Uterus (tissue), 4 donors: ENCODE results near the gene KCNQ4. TPM values are rescaled to one million over a fixed set of nuclear protein-coding genes. Genes with fewer than 3 reads are reported as not detected.
A peak's percentile ranks its signal among the peaks of the same experiment; 100 is the strongest.

ENCODE experiments used
- DNase-seq, 2 donors: peaks; one replicate each; pipeline ENCODE4 v3.0.0-alpha.2; 2019 to 2020
- H3K27ac ChIP-seq, 2 donors: fragments of 200-600 bp; sonication (generic); 1 replicate in 1 of 2; 2 replicates in 1 of 2; pipeline ENCODE4 v1.5.1; 2016 to 2018
- H3K27me3 ChIP-seq, 2 donors: fragments of 200-600 bp; sonication (generic); one replicate each; pipeline ENCODE4 v1.5.1; 2018 to 2019; ENCODE audit warnings: control low read depth in 1 of 2
- H3K36me3 ChIP-seq, 2 donors: fragments of 200-600 bp; sonication (generic); one replicate each; pipeline ENCODE4 v1.5.1; 2019; ENCODE audit warnings: control low read depth in 1 of 2
- H3K4me1 ChIP-seq, 2 donors: fragments of 200-600 bp; sonication (generic); one replicate each; pipeline ENCODE4 v1.5.1; 2018 to 2019; ENCODE audit warnings: control low read depth in 1 of 2
- H3K4me3 ChIP-seq, 2 donors: fragments of 200-600 bp; sonication (generic); 1 replicate in 1 of 2; 2 replicates in 1 of 2; pipeline ENCODE4 v1.5.1; 2018 to 2019; ENCODE audit warnings: mild to moderate bottlenecking in 1 of 2
- H3K9me3 ChIP-seq, 2 donors: fragments of 200-600 bp; sonication (generic); one replicate each; pipeline ENCODE4 v1.5.1; 2019; ENCODE audit warnings: control low read depth in 1 of 2
- CTCF ChIP-seq, 4 experiments: fragments of 200-600 bp in 2 of 4; fragments of 450-650 bp in 2 of 4; sonication (generic) in 2 of 4; IDR thresholded peaks; one replicate each; pipeline ENCODE4 v1.5.1; 2016 to 2019; ENCODE audit warnings: antibody characterized with exemption in 4 of 4, mild to moderate bottlenecking in 2 of 4, moderate library complexity in 1 of 4
- POLR2A ChIP-seq, 2 donors: fragments of 450-650 bp; IDR thresholded peaks; one replicate each; pipeline ENCODE4 v1.6.1; 2016; ENCODE audit warnings: antibody characterized with exemption in 2 of 2, mild to moderate bottlenecking in 1 of 2, moderate library complexity in 1 of 2
- intact Hi-C: fragments of 100-400 bp; cut with DNase I; formaldehyde crosslinking; loops from one replicate; pipeline ENCODE4 v1.15.1; 2023; ENCODE audit warnings: low total_unique reads
- total RNA-seq, 4 donors: library from RNA; depleted of rRNA in 3 of 4; stranded (reverse); fragments of >200 nt in 3 of 4; gene quantifications; one replicate each; pipeline versions ENCODE4 v1.1.0 to v1.2.4, GENCODE V29; 2014 to 2023
- donor health status: DM: yes; HTN: yes; CAD: no.

KCNQ4 gene
- total RNA-seq, 4 donors from 2014 or later: 2.7 to 13.4 (median 7.4) TPM; not detected in 1

GRCh38 chr1:40844887-40845878, 61.6 kb downstream of the KCNQ4 start:
- Histone ChIP-seq H3K4me1 (no peaks in the 10 kb centered on the region), H3K36me3 (no peaks in the 10 kb centered on the region), H3K27ac (peak overlapping the region; percentile 13 to 41), H3K27me3 (no peaks in the 10 kb centered on the region), H3K4me3 (no peak overlapping the region), H3K9me3 (no peaks in the 10 kb centered on the region)
- DNase-seq: no peak
- TF ChIP-seq CTCF (IDR thresholded peaks at IDR 0.05) (no peak), POLR2A (IDR thresholded peaks at IDR 0.05) (no peak)
- intact Hi-C loops: loop anchor here (5.0 to 10.0 kb wide), 2 partner anchors 70 to 107 kb away; no protein-coding TSS in a partner anchor

GRCh38 chr1:40845895-40846294, 62.3 kb downstream of the KCNQ4 start:
- Histone ChIP-seq H3K4me3 (no peak overlapping the region), H3K36me3 (no peaks in the 10 kb centered on the region), H3K9me3 (no peaks in the 10 kb centered on the region), H3K27me3 (no peaks in the 10 kb centered on the region), H3K27ac (peak overlapping the region; percentile 13 to 41), H3K4me1 (no peaks in the 10 kb centered on the region)
- DNase-seq: no peak
- intact Hi-C loops: loop anchor here (5.0 to 10.0 kb wide), 2 partner anchors 71 to 106 kb away; no protein-coding TSS in a partner anchor
- TF ChIP-seq POLR2A (IDR thresholded peaks at IDR 0.05) (no peak), CTCF (IDR thresholded peaks at IDR 0.05) (no peak)

- no peaks in the 10 kb centered on the region for H3K4me1 ChIP-seq
- TF ChIP-seq POLR2A (IDR thresholded peaks at IDR 0.05): no peak
- TF ChIP-seq CTCF (IDR thresholded peaks at IDR 0.05): no peak
- H3K27me3 ChIP-seq: no peaks in the 10 kb centered on the region
- H3K27ac ChIP-seq: no peak overlapping the region
- no peak for DNase-seq
- no peaks in the 10 kb centered on the region for H3K9me3 ChIP-seq
- intact Hi-C loops: loop anchor here (5.0 to 10.0 kb wide), 2 partner anchors 72 to 105 kb away; no protein-coding TSS in a partner anchor
- no peaks in the 10 kb centered on the region for H3K36me3 ChIP-seq
- no peak overlapping the region for H3K4me3 ChIP-seq
These were observed 63.6 kb downstream of the KCNQ4 start for GRCh38 chr1:40847023-40847745.

GRCh38 chr1:40848530-40849189, 65.1 kb downstream of the KCNQ4 start:
- H3K4me1 ChIP-seq: no peaks in the 10 kb centered on the region
- H3K36me3 ChIP-seq: no peaks in the 10 kb centered on the region
- H3K4me3 ChIP-seq: no peak overlapping the region
- intact Hi-C loops: loop anchor here (5.0 to 10.0 kb wide), 2 partner anchors 74 to 104 kb away; no protein-coding TSS in a partner anchor
- H3K9me3 ChIP-seq: no peaks in the 10 kb centered on the region
- H3K27me3 ChIP-seq: no peaks in the 10 kb centered on the region
- H3K27ac ChIP-seq: no peak overlapping the region
- peak; percentile 58 to 60 for DNase-seq
- TF ChIP-seq CTCF (IDR thresholded peaks at IDR 0.05): peak; percentile 60 to 92 (median 80)
- no peak for TF ChIP-seq POLR2A (IDR thresholded peaks at IDR 0.05)
